HG03196 (cell line): Measurements from ENCODE around the gene PCDH9.

ENCODE experiments used
- ATAC-seq: cut with Tn5 transposase; IDR thresholded peaks from one replicate; pipeline ENCODE4 v1.9.1; 2021; ENCODE audit not compliant: unreplicated experiment

PCDH9 gene

GRCh38 chr13:66858163-66858562 lies 372.0 kb downstream of the PCDH9 start:
- no peak for ATAC-seq

GRCh38 chr13:66855131-66855530 lies 375.0 kb downstream of the PCDH9 start:
- ATAC-seq: no peak

GRCh38 chr13:66853564-66853963 lies 376.6 kb downstream of the PCDH9 start:
- no peak for ATAC-seq

- no peak for ATAC-seq
These were observed 380.4 kb downstream of the PCDH9 start for GRCh38 chr13:66849706-66850105.

GRCh38 chr13:66847541-66847940 lies 382.6 kb downstream of the PCDH9 start:
- ATAC-seq: no peak

GRCh38 chr13:66845393-66845792 lies 384.7 kb downstream of the PCDH9 start:
- ATAC-seq: no peak

- ATAC-seq: no peak
These were observed 385.2 kb downstream of the PCDH9 start for GRCh38 chr13:66844933-66845332.

- no peak for ATAC-seq
These were observed 387.4 kb downstream of the PCDH9 start for GRCh38 chr13:66842766-66843165.

GRCh38 chr13:66840621-66841020 lies 389.5 kb downstream of the PCDH9 start:
- no peak for ATAC-seq

GRCh38 chr13:66837246-66837645 lies 392.9 kb downstream of the PCDH9 start:
- no peak for ATAC-seq

GRCh38 chr13:66835040-66835628 lies 395.0 kb downstream of the PCDH9 start:
- no peak for ATAC-seq

GRCh38 chr13:66830940-66831716 lies 399.0 kb downstream of the PCDH9 start:
- ATAC-seq: peak; percentile 44

- no peak for ATAC-seq
These were observed 400.3 kb downstream of the PCDH9 start for GRCh38 chr13:66829803-66830202.

- ATAC-seq: no peak
These were observed 403.7 kb downstream of the PCDH9 start for GRCh38 chr13:66826398-66826797.

- no peak for ATAC-seq
These were observed 408.6 kb downstream of the PCDH9 start for GRCh38 chr13:66821551-66821950.

GRCh38 chr13:66811455-66811854 lies 418.7 kb downstream of the PCDH9 start:
- ATAC-seq: no peak

- ATAC-seq: no peak
These were observed 420.7 kb downstream of the PCDH9 start for GRCh38 chr13:66809485-66809884.

- no peak for ATAC-seq
These were observed 422.9 kb downstream of the PCDH9 start for GRCh38 chr13:66807251-66807650.

- ATAC-seq: no peak
These were observed 424.5 kb downstream of the PCDH9 start for GRCh38 chr13:66805657-66806056.

GRCh38 chr13:66803808-66804456 lies 426.2 kb downstream of the PCDH9 start:
- ATAC-seq: no peak

- ATAC-seq: no peak
These were observed 426.9 kb downstream of the PCDH9 start for GRCh38 chr13:66803013-66803807.
